ENCODE data around the gene PANX1. TPM values are rescaled to one million over a fixed set of nuclear protein-coding genes. Genes with fewer than 3 reads are reported as not detected.
"Not testable (repeated sequence)": the region's sequence is repeated elsewhere in the genome, so short reads cannot be mapped to it uniquely, and the experiment has no call there.

Gene PANX1
- total RNA-seq, 1 donor: 48.1 TPM

GRCh38 chr11:94111660-94112059 is 17.0 kb upstream of the PANX1 start:
- no peak for TF ChIP-seq CTCF (IDR thresholded peaks at IDR 0.05; ENCODE audit: extremely low read depth, low read depth, low read length)
- Histone ChIP-seq H3K4me2 (ENCODE audit: insufficient read depth, low read length) (no peak overlapping the region), H3K9me3 (ENCODE audit: low read depth, low read length) (no peaks in the 10 kb centered on the region), H3K27ac (ENCODE audit: low read depth, low read length) (no peak overlapping the region), H3K4me3 (ENCODE audit: insufficient read depth, low read length) (no peak overlapping the region), H3K4me1 (ENCODE audit: insufficient read depth, low read length) (no peaks in the 10 kb centered on the region), H3K36me3 (ENCODE audit: insufficient read depth, low read length) (no peaks in the 10 kb centered on the region), H2AFZ (ENCODE audit: low read length) (no peak overlapping the region), H4K20me1 (ENCODE audit: insufficient read depth, low read length) (no peaks in the 10 kb centered on the region), H3K27me3 (ENCODE audit: insufficient read depth, low read length) (peaks cover 10% of the 10 kb centered on the region), H3K79me2 (ENCODE audit: insufficient read depth, low read length) (no peaks in the 10 kb centered on the region)
- DNase-seq (ENCODE audit: insufficient read length, low spot score, missing footprints): no peak

- no peak overlapping the region for H3K4me3 ChIP-seq (ENCODE audit: insufficient read depth, low read length)
- peaks cover 10% of the 10 kb centered on the region for H3K27me3 ChIP-seq (ENCODE audit: insufficient read depth, low read length)
- no peak for TF ChIP-seq CTCF (IDR thresholded peaks at IDR 0.05; ENCODE audit: extremely low read depth, low read depth, low read length)
- H3K4me1 ChIP-seq (ENCODE audit: insufficient read depth, low read length): no peaks in the 10 kb centered on the region
- no peaks in the 10 kb centered on the region for H3K79me2 ChIP-seq (ENCODE audit: insufficient read depth, low read length)
- no peak for DNase-seq (ENCODE audit: insufficient read length, low spot score, missing footprints)
- H3K4me2 ChIP-seq (ENCODE audit: insufficient read depth, low read length): no peak overlapping the region
- H3K27ac ChIP-seq (ENCODE audit: low read depth, low read length): no peak overlapping the region
- no peak overlapping the region for H2AFZ ChIP-seq (ENCODE audit: low read length)
- no peaks in the 10 kb centered on the region for H4K20me1 ChIP-seq (ENCODE audit: insufficient read depth, low read length)
- H3K9me3 ChIP-seq (ENCODE audit: low read depth, low read length): no peaks in the 10 kb centered on the region
- no peaks in the 10 kb centered on the region for H3K36me3 ChIP-seq (ENCODE audit: insufficient read depth, low read length)
These were observed 16.3 kb upstream of the PANX1 start for GRCh38 chr11:94112206-94112953.

- no peaks in the 10 kb centered on the region for H3K27me3 ChIP-seq (ENCODE audit: insufficient read depth, low read length)
- no peak for TF ChIP-seq CTCF (IDR thresholded peaks at IDR 0.05; ENCODE audit: extremely low read depth, low read depth, low read length)
- no peak overlapping the region for H3K4me2 ChIP-seq (ENCODE audit: insufficient read depth, low read length)
- H3K27ac ChIP-seq (ENCODE audit: low read depth, low read length): no peak overlapping the region
- H2AFZ ChIP-seq (ENCODE audit: low read length): no peak overlapping the region
- no peaks in the 10 kb centered on the region for H3K9me3 ChIP-seq (ENCODE audit: low read depth, low read length)
- H3K4me1 ChIP-seq (ENCODE audit: insufficient read depth, low read length): peaks cover 15% of the 10 kb centered on the region
- no peaks in the 10 kb centered on the region for H3K36me3 ChIP-seq (ENCODE audit: insufficient read depth, low read length)
- H3K79me2 ChIP-seq (ENCODE audit: insufficient read depth, low read length): no peaks in the 10 kb centered on the region
- H3K4me3 ChIP-seq (ENCODE audit: insufficient read depth, low read length): no peak overlapping the region
- H4K20me1 ChIP-seq (ENCODE audit: insufficient read depth, low read length): no peaks in the 10 kb centered on the region
- DNase-seq (ENCODE audit: insufficient read length, low spot score, missing footprints): no peak
These were observed 11.5 kb upstream of the PANX1 start for GRCh38 chr11:94117197-94117574.

- Histone ChIP-seq H3K4me1 (ENCODE audit: insufficient read depth, low read length) (peaks cover 15% of the 10 kb centered on the region), H3K4me2 (ENCODE audit: insufficient read depth, low read length) (no peak overlapping the region), H3K79me2 (ENCODE audit: insufficient read depth, low read length) (no peaks in the 10 kb centered on the region), H3K36me3 (ENCODE audit: insufficient read depth, low read length) (no peaks in the 10 kb centered on the region), H3K27ac (ENCODE audit: low read depth, low read length) (no peak overlapping the region), H2AFZ (ENCODE audit: low read length) (no peak overlapping the region), H4K20me1 (ENCODE audit: insufficient read depth, low read length) (no peaks in the 10 kb centered on the region), H3K9me3 (ENCODE audit: low read depth, low read length) (no peaks in the 10 kb centered on the region), H3K4me3 (ENCODE audit: insufficient read depth, low read length) (no peak overlapping the region), H3K27me3 (ENCODE audit: insufficient read depth, low read length) (no peaks in the 10 kb centered on the region)
- DNase-seq (ENCODE audit: insufficient read length, low spot score, missing footprints): no peak
- no peak for TF ChIP-seq CTCF (IDR thresholded peaks at IDR 0.05; ENCODE audit: extremely low read depth, low read depth, low read length)
These were observed 10.8 kb upstream of the PANX1 start for GRCh38 chr11:94117871-94118270.

- not testable (repeated sequence) for H3K4me2 ChIP-seq (ENCODE audit: insufficient read depth, low read length); H3K79me2 ChIP-seq (ENCODE audit: insufficient read depth, low read length); H3K27me3 ChIP-seq (ENCODE audit: insufficient read depth, low read length); H4K20me1 ChIP-seq (ENCODE audit: insufficient read depth, low read length); H3K4me3 ChIP-seq (ENCODE audit: insufficient read depth, low read length); H2AFZ ChIP-seq (ENCODE audit: low read length); H3K36me3 ChIP-seq (ENCODE audit: insufficient read depth, low read length); DNase-seq (ENCODE audit: insufficient read length, low spot score, missing footprints); H3K9me3 ChIP-seq (ENCODE audit: low read depth, low read length); H3K27ac ChIP-seq (ENCODE audit: low read depth, low read length)
- H3K4me1 ChIP-seq (ENCODE audit: insufficient read depth, low read length): peaks cover 15% of the 10 kb centered on the region
These were observed 9.0 kb upstream of the PANX1 start for GRCh38 chr11:94119676-94120075.

- peak overlapping the region; percentile 10 for H2AFZ ChIP-seq (ENCODE audit: low read length)
- not testable (repeated sequence) for H3K9me3 ChIP-seq (ENCODE audit: low read depth, low read length); H4K20me1 ChIP-seq (ENCODE audit: insufficient read depth, low read length); H3K27ac ChIP-seq (ENCODE audit: low read depth, low read length); DNase-seq (ENCODE audit: insufficient read length, low spot score, missing footprints); H3K36me3 ChIP-seq (ENCODE audit: insufficient read depth, low read length); H3K4me3 ChIP-seq (ENCODE audit: insufficient read depth, low read length); H3K79me2 ChIP-seq (ENCODE audit: insufficient read depth, low read length); H3K4me2 ChIP-seq (ENCODE audit: insufficient read depth, low read length); H3K27me3 ChIP-seq (ENCODE audit: insufficient read depth, low read length)
- peaks cover 15% of the 10 kb centered on the region for H3K4me1 ChIP-seq (ENCODE audit: insufficient read depth, low read length)
These were observed 8.1 kb upstream of the PANX1 start for GRCh38 chr11:94120516-94120915.

Measured in osteoblast (primary cell).